OCI-M2 (cell line): ENCODE results near the gene MYO15A.

Experiments
- DNase-seq: peaks from one replicate; lab custom pipeline; 2025; ENCODE audit not compliant: unreplicated experiment; lab: John Stamatoyannopoulos, UW

MYO15A gene

DNA sequence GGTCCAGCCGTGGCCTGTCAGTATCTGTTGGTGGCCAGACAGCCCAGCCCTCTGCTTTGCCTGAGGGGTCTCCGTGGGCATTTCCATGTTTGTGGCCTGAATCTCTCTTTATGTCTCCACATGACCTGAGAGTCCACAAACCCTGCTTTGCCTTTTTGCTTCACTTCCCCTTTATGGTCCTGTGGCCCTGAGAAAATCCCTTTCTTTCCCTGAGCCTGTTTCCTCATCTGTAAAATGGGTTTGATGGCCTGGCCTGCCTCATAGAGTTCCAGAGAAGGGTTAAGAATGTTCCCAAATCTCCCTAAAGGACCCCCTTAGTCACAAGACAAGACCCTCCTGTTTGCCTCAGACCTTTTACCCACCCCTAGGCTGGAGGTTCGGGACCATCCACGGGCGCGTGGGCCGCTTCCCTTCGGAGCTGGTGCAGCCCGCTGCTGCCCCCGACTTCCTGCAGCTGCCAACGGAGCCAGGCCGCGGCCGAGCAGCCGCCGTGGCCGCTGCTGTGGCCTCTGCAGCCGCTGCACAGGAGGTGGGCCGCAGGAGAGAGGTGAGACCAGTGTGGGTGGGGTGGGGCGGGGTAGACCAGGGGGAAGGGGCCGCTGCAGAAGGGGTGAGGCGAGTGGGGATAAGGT is 48.9 kb downstream of the MYO15A start:
- no peak for DNase-seq

DNA sequence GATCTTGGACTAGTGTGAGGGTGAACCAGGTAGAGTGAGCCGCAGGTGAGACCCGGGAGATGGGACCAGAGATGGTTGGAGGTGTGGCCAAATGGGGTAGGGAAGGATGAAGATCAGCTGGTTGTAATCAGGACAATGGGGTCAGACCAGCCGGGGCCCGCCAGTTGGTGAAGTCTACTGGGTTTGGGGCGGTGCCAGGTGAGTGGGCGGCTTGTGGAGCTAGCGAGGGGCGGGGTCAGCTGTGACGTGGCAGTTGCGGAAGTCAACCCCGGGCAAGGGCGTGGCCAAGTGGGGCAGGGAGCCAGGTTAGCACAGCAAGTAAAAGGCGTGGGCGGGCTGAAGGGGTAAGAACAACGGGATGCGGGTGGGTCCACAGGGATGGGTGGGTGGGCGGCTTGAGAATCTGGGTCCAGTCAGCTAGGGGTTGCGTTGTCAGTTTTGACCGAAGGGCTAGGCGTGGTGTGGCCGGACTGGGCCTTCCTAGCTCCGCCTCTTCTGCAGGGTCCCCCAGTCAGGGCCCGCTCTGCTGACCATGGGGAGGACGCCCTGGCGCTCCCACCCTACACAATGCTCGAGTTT is 49.6 kb downstream of the MYO15A start:
- DNase-seq, result no peak

DNA sequence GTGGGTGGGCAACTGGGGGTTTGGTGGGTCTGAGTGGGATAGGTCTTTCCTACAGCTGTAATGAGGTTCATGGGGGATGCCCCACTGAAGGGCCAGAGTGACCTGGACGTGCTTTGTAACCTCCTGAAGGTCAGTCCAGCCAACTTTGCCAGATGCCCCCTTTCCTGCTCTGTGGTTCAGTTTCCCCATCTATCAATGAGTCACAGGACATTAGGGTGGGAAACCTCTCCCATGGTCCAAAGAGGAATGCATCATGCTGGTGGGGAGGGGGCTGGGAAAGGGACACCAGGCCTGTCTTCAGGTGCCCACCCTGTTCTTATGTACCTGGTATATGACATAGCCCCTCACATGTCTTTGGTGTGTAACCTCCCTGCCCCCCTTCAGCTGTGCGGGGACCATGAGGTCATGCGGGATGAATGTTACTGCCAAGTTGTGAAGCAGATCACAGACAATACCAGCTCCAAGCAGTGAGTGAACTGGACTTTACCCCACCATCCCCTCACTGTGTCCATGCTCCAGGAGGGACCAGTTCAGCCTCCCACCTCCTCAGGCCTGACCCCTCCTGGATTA is 51.1 kb downstream of the MYO15A start:
- DNase-seq, result no peak

DNA sequence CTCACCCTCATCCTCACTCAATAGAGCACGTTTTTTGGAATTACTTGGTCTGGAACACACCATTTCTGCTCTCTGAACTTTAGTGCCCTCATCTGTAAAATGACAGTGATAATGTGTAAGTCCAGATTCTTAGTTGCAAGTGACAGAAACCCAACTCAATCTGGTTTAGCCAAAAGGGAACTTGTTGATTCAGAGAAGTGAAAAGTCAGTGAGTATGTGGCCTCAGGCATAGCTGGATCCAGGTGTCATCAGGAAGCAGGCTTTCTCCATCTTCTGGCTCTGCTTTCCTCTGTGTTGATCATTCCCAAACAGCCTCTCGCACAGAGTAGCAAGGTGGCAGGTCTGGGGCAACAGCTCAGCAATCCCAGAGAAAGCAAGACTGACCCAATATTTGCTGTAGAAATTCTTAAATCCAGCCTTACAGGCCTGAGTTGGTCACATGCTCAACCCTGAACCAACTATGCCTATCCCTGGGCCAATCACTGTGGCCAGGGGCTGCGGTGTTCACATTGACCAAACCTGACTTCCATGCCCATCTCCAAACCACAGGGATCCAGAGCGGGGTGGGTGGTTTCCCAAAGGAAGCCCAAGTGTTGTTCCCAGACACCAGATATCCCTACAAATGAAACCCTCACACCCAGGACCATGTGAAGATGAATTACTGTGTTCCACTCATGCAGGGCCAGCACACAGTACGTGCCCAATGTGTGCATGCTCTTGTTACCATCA is 51.7 kb downstream of the MYO15A start:
- no peak for DNase-seq

DNA sequence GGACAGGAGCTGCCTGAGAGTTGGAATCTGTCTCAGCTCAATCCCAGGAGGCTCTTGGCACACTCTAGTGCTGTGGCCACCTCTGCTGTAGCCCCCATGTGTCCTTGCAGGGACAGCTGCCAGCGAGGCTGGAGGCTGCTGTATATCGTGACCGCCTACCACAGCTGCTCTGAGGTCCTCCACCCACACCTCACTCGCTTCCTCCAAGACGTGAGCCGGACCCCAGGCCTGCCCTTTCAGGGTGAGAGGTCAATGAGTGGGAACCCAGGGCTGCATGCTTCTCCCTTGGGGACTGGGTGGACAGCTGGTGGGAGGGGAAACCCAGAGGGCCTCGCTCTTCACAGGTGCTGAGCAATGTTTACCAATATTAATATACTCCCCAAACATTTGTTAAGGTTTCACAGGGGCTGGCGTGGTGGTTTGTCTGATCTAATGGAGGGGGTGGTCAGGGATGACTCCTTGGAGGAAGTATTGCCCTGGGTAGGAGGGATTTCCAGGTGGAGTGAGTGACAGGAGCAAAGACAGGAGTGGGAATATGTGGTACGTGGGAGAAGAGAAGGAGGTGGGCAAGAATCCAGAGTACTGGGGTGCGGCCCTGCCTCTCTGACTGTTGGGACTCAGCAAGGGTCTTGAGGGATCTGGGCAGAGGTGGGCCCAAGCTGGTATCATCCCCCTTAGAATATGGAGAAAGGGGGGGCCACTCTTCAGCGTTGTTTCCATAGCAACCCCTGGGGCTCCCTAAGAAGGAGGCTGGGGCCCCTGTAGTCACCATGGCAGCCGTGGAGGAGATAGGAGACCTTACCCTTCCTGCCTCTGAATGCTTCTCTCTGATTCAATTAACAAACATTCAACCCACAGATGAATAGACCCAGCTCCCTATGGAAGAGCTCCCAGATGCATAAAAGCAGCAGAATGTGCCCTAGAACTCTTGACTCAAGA is 52.9 kb downstream of the MYO15A start:
- no peak for DNase-seq

DNA sequence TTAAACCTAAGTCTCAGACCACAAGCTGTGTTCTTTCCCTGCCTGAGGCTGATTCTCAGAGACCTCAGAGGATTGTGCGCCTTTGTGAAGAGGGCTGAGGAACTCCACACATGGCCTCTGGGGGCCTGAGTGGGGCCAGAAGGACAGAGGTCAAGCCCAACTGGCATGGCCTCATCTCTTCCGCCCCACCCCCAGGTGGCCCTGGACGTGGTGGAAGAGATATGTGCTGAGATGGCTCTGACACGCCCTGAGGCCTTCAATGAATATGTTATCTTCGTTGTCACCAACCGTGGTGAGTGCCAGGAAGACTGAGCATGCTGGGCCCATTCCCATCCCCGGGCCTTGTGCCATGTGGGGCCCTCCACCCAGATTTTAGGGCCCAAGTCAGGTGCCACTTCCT is 55.0 kb downstream of the MYO15A start:
- no peak for DNase-seq

DNA sequence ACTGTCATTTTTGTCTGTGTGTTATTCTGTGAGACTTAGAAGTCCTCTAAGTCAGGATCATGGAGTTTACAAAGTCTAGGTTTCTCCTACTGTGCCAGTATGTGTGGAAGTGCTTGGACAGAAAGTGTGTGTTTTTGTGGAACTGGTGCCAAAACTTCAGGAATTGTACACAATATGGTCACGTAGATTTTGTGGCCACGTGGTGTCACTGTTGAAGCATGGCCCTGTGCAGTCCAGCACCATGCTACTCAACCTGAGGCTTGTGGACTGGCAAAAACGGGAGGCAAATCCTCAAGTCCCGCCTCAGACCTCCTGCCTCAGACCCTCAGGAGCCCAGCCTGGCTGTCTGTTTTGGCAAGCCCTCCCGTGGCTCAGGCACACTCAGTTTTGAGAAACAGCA is 58.3 kb downstream of the MYO15A start:
- no peak for DNase-seq

DNA sequence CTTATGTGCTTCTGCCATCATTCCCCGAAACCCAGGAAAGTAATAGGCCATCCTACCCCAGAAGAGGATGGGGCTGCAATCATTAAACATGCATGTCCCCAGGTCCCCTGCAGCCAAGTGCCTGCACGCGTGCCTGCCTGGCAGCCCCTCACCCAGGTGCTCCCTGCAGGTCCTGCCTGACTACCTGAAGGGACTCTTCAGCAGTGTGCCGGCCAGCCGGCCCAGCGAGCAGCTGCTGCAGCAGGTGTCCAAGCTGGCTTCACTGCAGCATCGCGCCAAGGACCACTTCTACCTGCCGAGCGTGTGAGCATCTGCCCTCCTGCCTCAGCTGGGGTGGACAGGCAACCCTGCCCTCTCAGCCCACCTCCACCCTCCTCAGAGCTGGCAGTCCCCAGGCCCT is 58.9 kb downstream of the MYO15A start:
- no peak for DNase-seq

DNA sequence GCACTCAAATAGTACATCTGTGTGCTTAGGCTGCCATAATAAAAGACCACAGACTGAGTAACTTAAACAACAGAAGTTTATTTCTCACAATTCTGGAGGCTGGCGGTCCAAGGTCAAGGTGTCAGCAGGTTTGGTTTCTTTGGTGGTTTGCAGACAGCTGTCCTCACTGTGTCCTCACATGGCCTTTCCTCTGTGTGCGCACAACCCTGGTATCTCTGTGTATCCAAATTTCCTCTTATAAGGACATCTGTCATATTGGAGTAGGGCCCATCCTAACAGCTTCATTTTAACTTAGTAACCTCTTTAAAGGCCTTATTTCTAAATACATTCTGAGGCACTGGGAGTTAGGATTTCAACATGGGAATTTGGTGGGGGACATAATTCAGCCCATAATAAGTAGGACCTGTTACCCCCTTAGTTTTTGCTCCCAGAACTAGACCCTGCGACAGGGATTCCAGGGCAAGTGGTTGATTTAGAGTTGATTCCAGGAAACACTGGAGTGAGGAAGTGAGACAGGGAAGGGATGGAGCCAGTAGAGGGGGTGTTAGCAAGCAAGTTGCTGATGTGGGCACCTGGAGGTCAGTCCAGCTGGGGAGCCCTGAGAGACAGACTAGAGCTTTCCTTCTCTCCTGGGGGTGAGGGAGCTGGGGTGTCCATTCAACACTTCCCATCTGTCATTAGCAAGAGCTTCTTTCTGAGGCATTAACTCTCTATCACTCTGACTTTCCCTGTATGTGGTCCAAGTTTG is 64.1 kb downstream of the MYO15A start:
- DNase-seq, result no peak

DNA sequence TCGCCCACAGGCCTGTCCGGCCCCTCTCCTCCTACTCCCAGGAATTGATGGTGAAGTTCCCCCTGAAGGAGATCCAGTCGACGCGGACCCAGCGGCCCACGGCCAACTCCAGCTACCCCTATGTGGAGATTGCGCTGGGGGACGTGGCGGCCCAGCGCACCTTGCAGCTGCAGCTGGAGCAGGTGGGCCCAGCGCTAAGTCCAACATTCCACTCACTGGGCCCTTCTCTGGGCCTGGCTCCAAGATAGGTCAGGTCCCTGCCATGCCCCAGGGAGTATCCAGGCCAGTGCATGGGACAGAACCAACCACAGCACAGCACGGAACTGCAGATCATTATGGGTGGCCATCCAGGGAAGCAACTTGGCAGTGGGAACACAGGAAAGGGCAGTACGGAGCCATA is 65.2 kb downstream of the MYO15A start:
- DNase-seq, result no peak

DNA sequence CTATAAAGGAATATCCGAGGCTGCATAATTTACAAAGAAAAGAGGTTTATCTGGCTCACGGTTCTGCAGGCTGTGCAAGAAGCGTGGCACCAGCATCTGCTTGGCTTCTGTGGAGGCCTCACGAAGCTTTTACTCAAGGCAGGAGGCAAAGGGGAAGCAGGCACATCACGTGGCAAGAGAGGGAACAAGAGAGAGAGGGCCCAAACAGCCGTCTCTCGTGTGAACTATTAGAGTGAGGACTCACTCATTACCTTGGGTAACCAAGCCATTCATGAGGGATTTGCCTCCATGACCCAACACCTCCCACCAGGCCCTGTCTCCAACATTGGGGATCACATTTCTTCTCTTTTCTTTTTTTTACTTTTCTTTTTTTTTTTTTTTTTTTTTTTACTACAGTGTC is 67.6 kb downstream of the MYO15A start:
- no peak for DNase-seq

DNA sequence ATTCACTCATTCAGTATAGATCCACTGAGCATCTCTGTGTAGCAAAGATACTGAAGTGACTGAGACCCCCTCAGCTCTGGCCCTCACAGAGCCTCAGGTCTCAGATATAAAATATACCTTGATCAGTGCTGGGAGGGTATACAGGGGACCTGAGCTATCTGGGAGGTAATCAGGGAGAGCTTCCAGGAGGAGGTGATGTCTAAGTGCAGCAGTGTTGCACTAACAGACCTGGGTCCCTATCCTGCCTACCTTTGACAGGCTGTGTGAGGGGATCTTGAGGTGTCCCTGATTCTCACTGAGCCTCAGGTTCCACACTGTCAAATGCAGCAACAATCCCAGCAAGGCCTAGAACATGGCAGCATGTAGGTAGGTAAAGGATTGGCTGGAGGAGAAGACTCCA is 68.6 kb downstream of the MYO15A start:
- no peak for DNase-seq

DNA sequence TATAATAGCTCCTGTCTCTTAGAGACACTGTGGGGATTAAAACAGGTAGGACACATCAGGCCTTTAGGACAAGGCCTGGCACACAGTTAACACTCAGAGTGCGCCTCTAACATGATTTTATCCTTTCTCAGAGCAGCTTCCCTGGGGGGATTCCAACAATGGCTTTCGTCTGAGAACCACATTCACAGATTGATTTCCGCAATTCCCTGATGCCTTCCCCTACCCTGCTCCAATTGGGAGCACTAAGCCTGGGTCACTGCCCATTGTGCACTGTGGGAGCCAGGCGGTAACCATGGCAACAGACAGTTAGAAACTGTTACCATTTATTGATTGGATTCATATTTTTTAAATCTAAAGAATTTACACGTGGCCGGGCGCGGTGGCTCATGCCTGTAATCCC is 69.2 kb downstream of the MYO15A start:
- DNase-seq, result no peak

DNA sequence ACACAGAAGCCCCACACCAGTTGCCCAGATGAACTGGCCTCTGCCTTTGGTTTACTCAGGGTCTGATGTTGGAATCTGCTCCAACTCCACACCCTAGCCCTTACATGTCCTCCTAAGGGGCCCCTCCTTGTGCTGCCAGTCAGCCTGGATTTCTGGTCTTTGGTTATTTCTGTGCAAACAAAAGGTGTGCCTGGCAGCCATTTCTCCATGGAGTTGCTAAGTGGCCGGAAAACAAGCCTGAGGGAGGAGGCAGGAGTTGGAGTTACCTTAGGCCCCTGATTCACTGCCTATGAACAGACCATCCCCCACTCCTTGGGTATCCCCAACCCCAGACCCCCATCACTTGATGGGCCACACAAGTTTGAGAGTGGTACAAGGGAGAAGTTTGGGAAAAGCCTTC is 70.6 kb downstream of the MYO15A start:
- no peak for DNase-seq

DNA sequence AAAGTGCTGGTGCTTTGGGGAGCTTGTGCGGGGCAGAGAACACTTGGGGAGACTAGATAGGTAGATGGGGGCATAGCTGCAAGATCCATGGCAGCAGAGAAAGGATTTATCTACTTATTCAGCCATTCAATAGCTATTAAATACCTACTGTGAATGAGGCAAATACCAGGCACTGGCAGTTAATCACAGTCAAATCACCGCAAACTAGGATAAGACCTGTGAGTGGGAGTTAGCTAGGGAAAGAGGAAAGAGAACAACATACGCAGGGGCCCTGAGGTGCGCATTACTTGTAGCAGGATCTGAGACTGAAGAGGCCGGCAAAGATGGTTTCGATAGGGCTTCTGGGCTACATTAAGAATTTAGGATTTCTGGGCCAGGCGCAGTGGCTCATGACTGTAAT is 71.2 kb downstream of the MYO15A start:
- no peak for DNase-seq

DNA sequence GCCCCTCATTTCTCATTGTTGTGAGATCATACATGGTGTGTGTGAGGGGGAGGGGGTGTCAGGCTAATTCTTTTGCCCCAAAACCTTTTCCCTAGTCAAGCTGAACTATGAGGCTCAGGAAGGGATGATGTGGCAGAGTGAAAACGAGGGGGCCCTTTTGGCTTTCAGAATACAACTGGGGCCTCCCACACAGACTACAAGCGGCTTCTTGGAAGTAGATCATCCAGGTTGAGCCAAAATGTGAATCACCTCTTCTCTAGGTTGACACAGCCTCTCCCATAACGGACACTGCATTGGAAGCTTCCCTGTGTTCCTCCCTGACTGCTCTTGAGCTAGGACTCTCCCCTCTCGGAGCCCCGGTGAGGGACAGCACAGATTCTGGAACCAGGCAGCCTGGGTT is 72.8 kb downstream of the MYO15A start:
- no peak for DNase-seq

DNA sequence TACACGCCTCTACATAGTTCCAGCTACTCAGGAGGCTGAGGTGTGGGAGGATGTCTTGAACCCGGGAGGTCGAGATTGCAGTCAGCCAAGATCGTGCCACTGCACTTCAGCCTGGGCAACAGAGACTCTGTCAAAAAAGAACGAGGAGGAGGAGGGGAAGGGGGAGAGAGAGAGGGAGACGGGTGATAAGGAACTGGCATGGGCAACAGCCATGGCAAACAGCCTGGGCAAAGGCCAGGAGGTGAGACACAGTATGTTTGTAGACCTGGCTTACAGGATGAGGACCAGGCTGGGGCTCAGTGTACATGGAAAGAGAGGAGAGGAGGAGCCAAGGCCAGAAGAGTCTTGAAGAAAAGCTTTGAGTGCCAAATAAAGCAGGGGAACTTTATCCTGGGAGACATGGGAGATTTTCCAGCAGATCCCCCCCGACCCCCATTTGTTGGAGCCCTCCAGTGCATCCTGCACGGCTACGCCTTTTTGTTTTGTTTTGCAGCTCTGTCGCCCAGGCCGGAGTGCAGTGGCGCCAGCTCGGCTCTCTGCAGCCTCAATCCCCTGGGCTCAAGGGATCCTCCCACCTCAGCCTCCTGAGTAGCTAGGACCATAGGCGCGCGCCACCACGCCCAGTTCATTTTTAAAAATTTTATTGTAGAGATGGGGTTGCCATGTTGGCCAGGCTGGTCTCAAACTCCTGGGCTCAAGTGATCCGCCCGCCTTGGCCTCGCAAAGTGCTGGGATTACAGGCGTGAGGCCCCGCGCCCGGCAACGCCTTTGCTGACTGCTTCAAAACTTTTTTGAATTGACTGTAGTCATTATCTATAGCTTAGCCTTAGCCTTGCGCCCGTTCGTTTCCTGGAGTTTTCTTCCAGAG is 73.8 kb downstream of the MYO15A start:
- peak; percentile 9 for DNase-seq

DNA sequence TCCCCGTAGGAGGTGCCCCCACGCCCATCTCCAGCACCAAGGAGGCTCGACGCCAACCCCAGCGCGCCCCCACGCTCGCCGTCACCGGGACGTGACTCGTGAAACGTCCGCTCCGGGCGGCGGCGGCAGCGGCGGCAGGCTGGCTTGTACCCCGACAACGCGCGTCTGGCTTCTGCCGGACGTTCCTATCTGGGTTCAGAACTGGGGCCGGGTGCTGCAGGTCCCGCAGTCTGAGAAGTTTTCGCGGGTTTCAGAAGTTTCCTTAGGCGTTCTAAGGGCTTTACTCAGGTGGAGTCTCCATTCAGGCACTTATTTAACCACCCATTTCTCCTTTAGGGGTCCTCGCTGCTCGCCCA is 74.4 kb downstream of the MYO15A start:
- DNase-seq, result no peak

DNA sequence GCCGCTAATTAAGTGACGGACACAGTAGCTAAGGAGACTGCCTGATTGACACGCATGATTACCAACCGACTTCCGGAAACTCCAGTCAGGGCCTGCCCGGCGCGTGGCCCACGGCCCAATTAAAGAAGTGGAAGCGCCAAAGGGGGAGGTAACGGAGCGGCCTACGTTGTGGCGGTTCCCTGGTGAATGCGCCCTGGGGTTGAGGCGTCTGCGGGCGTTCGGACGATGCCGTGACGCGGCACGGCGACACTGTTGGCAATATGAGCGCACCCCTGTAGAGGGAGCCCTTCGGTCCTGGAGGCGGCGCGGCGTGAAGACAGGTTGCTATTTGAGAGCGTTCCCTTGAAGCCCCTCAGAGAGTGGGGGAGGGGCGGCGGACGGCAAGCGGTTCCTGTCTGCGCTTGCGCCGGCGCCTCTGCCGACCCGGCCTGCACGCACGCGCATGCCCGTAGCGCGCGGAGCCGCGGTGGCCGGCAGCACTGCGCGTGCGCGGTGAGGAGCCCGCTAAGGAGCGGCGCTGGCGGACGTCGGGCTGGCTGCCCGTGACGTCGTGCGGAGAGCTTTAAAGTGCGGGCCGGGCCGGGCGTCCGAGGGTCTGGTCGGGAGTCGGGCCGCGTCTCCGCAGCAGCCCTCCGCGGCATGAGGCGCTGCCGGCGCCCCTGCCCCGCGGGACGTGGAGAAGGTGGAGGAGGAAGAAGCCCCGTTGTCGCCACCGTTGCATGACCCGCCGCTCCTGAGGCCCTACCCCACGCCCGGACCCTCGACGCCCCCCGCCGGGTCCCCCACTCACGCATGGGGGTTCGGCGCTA is 75.0 kb downstream of the MYO15A start, which contains the start of gene ALKBH5:
Gene ALKBH5 (plus strand): TSS at position 495 of the 809 bp plus-strand sequence. CDS start 416 bp downstream, outside the sequence.
- peak; percentile 86 for DNase-seq
